ENCODE data around the gene FXN. TPM values are rescaled to one million over a fixed set of nuclear protein-coding genes. Genes with fewer than 3 reads are reported as not detected.

The FXN gene
- total RNA-seq, 1 experiment from 2014 or later = 24.1 TPM

DNA sequence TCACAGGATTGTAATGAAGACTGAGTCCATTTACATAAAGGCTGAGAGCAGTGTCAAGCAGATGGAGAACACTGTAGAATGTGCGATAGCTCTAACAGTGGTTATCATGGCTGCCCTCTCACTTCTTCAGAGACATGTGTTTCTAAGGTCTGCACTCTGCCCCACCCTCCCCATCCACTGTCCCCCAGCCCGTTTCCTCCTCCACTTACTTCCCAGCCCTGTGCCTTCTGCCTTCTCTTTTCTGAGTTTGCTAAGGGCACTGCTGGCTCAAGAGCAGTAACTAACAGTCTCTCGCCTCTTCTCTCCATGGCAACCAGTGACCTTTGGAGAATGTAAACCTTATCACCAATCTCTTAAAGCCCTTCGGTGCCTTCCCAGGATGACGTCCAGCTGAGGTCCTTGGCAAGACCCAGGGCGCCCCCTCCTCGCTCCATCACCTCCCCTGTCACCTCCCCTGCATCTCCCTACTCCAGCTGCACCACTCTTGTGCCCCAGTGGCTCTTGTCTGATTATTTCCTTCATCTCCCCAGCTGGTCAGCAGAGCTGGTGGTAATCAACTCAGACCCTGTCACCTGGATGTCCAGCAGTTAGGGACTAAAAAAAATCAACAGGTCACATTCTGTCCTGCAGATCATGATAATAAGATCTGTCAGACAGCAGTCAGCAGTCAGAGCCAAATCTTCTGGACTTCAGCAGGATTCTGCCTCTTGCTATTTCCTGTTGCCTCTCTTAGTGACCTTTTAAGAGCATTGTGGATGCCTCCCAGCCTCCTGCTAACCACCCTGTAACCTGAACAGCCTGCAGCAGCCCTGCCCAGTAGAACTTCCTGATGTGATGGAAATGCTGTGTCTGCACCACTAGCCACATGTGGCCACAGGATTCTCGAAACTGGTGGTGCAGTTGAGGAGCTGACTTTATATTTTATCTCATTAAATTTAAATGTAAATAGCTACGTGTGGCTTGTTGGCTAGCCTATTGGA lies 9.0 kb downstream of the FXN start:
- ChIA-PET POLR2A (no interaction called here), RAD21 (ENCODE audit: low non-redundant PET in 1 of 2, low total read pairs in 2 of 2, uncharacterized antibody in 2 of 2, unreplicated experiment in 2 of 2) (no interaction called here), CTCF (interaction anchor here (0.6 to 0.7 kb wide), 2 partner anchors 9 to 461 kb away, joined by 3 to 4 read pairs; no protein-coding TSS in a partner anchor)
- Histone ChIP-seq H3K9me3 (ENCODE audit: control insufficient read depth in 1 of 2, insufficient read depth in 1 of 2, low read depth in 1 of 2, low read length in 2 of 2) (no peaks in the 10 kb centered on the region), H3K9me2 (ENCODE audit: insufficient read depth) (no peaks in the 10 kb centered on the region), H4K20me1 (ENCODE audit: insufficient read depth) (no peaks in the 10 kb centered on the region), H3K4me1 (ENCODE audit: control insufficient read depth in 1 of 2, insufficient read depth in 2 of 2, low read length in 2 of 2) (no peaks in the 10 kb centered on the region; a peak in 1 of 4 replicates), H3K4me2 (ENCODE audit: low read length) (no peak overlapping the region), H3K4me3 (replicated peaks in 1 of 2; ENCODE audit: low read depth in 1 of 2, low read length in 2 of 2) (no peak overlapping the region), H3K9ac (ENCODE audit: low read length) (no peak overlapping the region), H3K27me3 (ENCODE audit: insufficient read depth, low read length) (no peaks in the 10 kb centered on the region), H3K36me3 (ENCODE audit: control insufficient read depth in 1 of 2, insufficient read depth in 2 of 2, low read length in 2 of 2) (peaks cover 0 to 7% of the 10 kb centered on the region in 2 experiments; a peak in 2 of 4 replicates), H2AFZ (ENCODE audit: low read depth, low read length, poor library complexity, severe bottlenecking) (no peak overlapping the region), H3K79me2 (ENCODE audit: insufficient read depth, low read length) (peaks cover 54% of the 10 kb centered on the region), H3K27ac (ENCODE audit: low read depth, low read length) (no peak overlapping the region)
- intact Hi-C loops (cut with micrococcal nuclease) = no loop called here
- BruUV-seq (replicated peaks) = no TSS peak
- no peak for DNase-seq (ENCODE audit: low read depth, low spot score)
- ATAC-seq = no peak
- TF ChIP-seq CEBPB (IDR thresholded peaks at IDR 0.05; ENCODE audit: low read depth) (no peak), RAD21 (IDR thresholded peaks at IDR 0.05; ENCODE audit: low read depth) (no peak), POLR2AphosphoS5 (IDR thresholded peaks at IDR 0.05; ENCODE audit: low read depth, low read length) (no peak), SIN3A (IDR thresholded peaks at IDR 0.05; ENCODE audit: low read depth) (no peak)
- TF ChIP-seq, protein P1, sequence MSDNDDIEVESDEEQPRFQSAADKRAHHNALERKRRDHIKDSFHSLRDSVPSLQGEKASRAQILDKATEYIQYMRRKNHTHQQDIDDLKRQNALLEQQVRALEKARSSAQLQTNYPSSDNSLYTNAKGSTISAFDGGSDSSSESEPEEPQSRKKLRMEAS (IDR thresholded peaks at IDR 0.05) = no peak

DNA sequence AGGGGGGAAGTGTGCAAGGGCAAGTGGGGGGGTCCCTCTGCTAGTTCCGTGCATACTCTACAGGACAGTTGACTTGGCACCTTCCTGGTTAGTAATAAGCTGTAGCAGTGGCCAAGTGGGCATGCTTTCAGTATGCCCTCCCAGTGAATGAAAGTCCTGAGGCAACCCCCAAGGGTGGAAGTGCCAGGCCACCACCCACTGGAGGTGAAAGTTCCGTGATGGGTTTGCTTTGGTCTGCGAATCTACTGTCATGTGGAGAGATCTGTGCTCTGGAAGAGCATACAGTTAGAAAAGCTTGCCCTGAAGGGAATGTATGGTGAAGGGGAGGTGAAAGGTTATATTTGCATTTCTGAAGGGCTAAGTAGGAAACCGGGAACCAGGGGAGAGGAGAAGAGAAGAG lies 10.3 kb downstream of the FXN start:
- intact Hi-C loops (cut with micrococcal nuclease) = no loop called here
- DNase-seq (ENCODE audit: low read depth, low spot score) = no peak
- peaks cover 3 to 7% of the 10 kb centered on the region in 2 experiments; a peak in 2 of 4 replicates for H3K36me3 ChIP-seq (ENCODE audit: control insufficient read depth in 1 of 2, insufficient read depth in 2 of 2, low read length in 2 of 2)
- CTCF ChIA-PET = no interaction called here
- no peaks in the 10 kb centered on the region; a peak in 1 of 4 replicates for H3K4me1 ChIP-seq (ENCODE audit: control insufficient read depth in 1 of 2, insufficient read depth in 2 of 2, low read length in 2 of 2)
- H3K27ac ChIP-seq (ENCODE audit: low read depth, low read length) = no peak overlapping the region
- no peaks in the 10 kb centered on the region for H3K9me2 ChIP-seq (ENCODE audit: insufficient read depth)
- TF ChIP-seq SP1 (IDR thresholded peaks at IDR 0.05; ENCODE audit: low read depth) (no peak), SRF (IDR thresholded peaks at IDR 0.05; ENCODE audit: low read depth) (no peak), CBX3 (IDR thresholded peaks at IDR 0.05; ENCODE audit: low read depth) (no peak)
- TF ChIP-seq, protein P2, sequence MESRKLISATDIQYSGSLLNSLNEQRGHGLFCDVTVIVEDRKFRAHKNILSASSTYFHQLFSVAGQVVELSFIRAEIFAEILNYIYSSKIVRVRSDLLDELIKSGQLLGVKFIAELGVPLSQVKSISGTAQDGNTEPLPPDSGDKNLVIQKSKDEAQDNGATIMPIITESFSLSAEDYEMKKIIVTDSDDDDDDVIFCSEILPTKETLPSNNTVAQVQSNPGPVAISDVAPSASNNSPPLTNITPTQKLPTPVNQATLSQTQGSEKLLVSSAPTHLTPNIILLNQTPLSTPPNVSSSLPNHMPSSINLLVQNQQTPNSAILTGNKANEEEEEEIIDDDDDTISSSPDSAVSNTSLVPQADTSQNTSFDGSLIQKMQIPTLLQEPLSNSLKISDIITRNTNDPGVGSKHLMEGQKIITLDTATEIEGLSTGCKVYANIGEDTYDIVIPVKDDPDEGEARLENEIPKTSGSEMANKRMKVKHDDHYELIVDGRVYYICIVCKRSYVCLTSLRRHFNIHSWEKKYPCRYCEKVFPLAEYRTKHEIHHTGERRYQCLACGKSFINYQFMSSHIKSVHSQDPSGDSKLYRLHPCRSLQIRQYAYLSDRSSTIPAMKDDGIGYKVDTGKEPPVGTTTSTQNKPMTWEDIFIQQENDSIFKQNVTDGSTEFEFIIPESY (IDR thresholded peaks at IDR 0.05; ENCODE audit: extremely low read depth, insufficient replicate concordance, low read length) = no peak
- TF ChIP-seq, protein P3, sequence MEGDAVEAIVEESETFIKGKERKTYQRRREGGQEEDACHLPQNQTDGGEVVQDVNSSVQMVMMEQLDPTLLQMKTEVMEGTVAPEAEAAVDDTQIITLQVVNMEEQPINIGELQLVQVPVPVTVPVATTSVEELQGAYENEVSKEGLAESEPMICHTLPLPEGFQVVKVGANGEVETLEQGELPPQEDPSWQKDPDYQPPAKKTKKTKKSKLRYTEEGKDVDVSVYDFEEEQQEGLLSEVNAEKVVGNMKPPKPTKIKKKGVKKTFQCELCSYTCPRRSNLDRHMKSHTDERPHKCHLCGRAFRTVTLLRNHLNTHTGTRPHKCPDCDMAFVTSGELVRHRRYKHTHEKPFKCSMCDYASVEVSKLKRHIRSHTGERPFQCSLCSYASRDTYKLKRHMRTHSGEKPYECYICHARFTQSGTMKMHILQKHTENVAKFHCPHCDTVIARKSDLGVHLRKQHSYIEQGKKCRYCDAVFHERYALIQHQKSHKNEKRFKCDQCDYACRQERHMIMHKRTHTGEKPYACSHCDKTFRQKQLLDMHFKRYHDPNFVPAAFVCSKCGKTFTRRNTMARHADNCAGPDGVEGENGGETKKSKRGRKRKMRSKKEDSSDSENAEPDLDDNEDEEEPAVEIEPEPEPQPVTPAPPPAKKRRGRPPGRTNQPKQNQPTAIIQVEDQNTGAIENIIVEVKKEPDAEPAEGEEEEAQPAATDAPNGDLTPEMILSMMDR (IDR thresholded peaks at IDR 0.05 in 2 of 3, conservative IDR thresholded peaks at IDR 0.05 in 1 of 3; ENCODE audit: borderline replicate concordance in 1 of 3, insufficient read depth in 1 of 3, low read depth in 2 of 3, low read length in 2 of 3) = no peak
- RAD21 ChIA-PET (ENCODE audit: low non-redundant PET in 1 of 2, low total read pairs in 2 of 2, uncharacterized antibody in 2 of 2, unreplicated experiment in 2 of 2) = no interaction called here
- H3K4me3 ChIP-seq (replicated peaks in 1 of 2; ENCODE audit: low read depth in 1 of 2, low read length in 2 of 2) = no peak overlapping the region
- BruUV-seq (replicated peaks) = no TSS peak
- H2AFZ ChIP-seq (ENCODE audit: low read depth, low read length, poor library complexity, severe bottlenecking) = no peak overlapping the region
- no peaks in the 10 kb centered on the region for H3K27me3 ChIP-seq (ENCODE audit: insufficient read depth, low read length)
- POLR2A ChIA-PET = no interaction called here
- H4K20me1 ChIP-seq (ENCODE audit: insufficient read depth) = no peaks in the 10 kb centered on the region
- ATAC-seq = no peak
- no peaks in the 10 kb centered on the region for H3K9me3 ChIP-seq (ENCODE audit: control insufficient read depth in 1 of 2, insufficient read depth in 1 of 2, low read depth in 1 of 2, low read length in 2 of 2)
- peaks cover 41% of the 10 kb centered on the region for H3K79me2 ChIP-seq (ENCODE audit: insufficient read depth, low read length)
- no peak overlapping the region for H3K9ac ChIP-seq (ENCODE audit: low read length)
- no peak overlapping the region for H3K4me2 ChIP-seq (ENCODE audit: low read length)

All from HCT116 (cell line).